ENCODE results near the gene NEMP2. TPM values are rescaled to one million over a fixed set of nuclear protein-coding genes. Genes with fewer than 3 reads are reported as not detected.
A peak's percentile ranks its signal among the peaks of the same experiment; 100 is the strongest.

The NEMP2 gene
- total and polyA plus RNA-seq, 2 of the 8 experiments (the other 6 are each of a cell fraction or from before 2014, with no cell fraction given) = 3.1 to 5.3 TPM

GRCh38 chr2:190462611-190463010 lies 71.9 kb downstream of the NEMP2 start:
- 0 out of 2 replicates have a peak overlapping the region, but pooled peaks have one; percentile 9 for H3K18ac ChIP-seq (ENCODE audit: extremely low read depth, low read length)
- H3K23ac ChIP-seq (ENCODE audit: insufficient read length) = no peak overlapping the region
- H3K79me1 ChIP-seq (ENCODE audit: low read depth, low read length) = no peaks in the 10 kb centered on the region
- H3K9me3 ChIP-seq (ENCODE audit: insufficient read depth in 2 of 2, low read depth in 1 of 2, low read length in 1 of 2) = no peaks in the 10 kb centered on the region
- ChIA-PET POLR2A (ENCODE audit: partially characterized antibody) (interaction anchor here (1.3 kb wide), 1 partner anchor 11 kb away, joined by 3 read pairs; no protein-coding TSS in a partner anchor), CTCF (ENCODE audit: partially characterized antibody) (no interaction called here)
- TF ChIP-seq NRF1 (IDR thresholded peaks at IDR 0.05; ENCODE audit: low read depth, low read length) = no peak
- TF ChIP-seq POU5F1 (IDR thresholded peaks at IDR 0.05; ENCODE audit: low read depth, low read length) = no peak
- no peak for TF ChIP-seq E2F6 (IDR thresholded peaks at IDR 0.05)
- no peak for TF ChIP-seq SP2 (IDR thresholded peaks at IDR 0.05; ENCODE audit: low read length)
- no peak for TF ChIP-seq FOSL1 (IDR thresholded peaks at IDR 0.05; ENCODE audit: insufficient read depth, low read depth, low read length)
- no peak overlapping the region for H3K9ac ChIP-seq (replicated peaks in 1 of 4; ENCODE audit: extremely low read depth in 1 of 4, low read depth in 3 of 4, low read length in 3 of 4)
- H3K36me3 ChIP-seq (ENCODE audit: control insufficient read depth in 2 of 4, insufficient read depth in 4 of 4, low read length in 3 of 4) = no peaks in the 10 kb centered on the region
- no peaks in the 10 kb centered on the region for H4K20me1 ChIP-seq (replicated peaks in 1 of 2; ENCODE audit: control insufficient read depth in 1 of 2, insufficient read depth in 2 of 2, low read length in 2 of 2)
- H4K91ac ChIP-seq (replicated peaks; ENCODE audit: insufficient read length, low read length) = no peak overlapping the region
- no peak overlapping the region for H2AK5ac ChIP-seq (ENCODE audit: low read depth, low read length)
- H3K56ac ChIP-seq (replicated peaks; ENCODE audit: insufficient read length, low read depth, low read length) = no peak overlapping the region
- H2BK5ac ChIP-seq (ENCODE audit: low read depth, low read length) = no peak overlapping the region
- H2BK15ac ChIP-seq (ENCODE audit: low read length) = no peak overlapping the region
- DNase-seq (ENCODE audit: low read depth in 1 of 2, low spot score in 2 of 2) (no peak), FAIRE-seq (no peak)
- H3K4me3 ChIP-seq (ENCODE audit: extremely low read depth in 1 of 4, insufficient read depth in 2 of 4, low read depth in 3 of 4, low read length in 4 of 4) = no peak overlapping the region
- no peak overlapping the region for H4K8ac ChIP-seq (ENCODE audit: extremely low read depth, insufficient read depth, low read length)
- 87% methylated on average over 1 of the region's 1 CpG; no CpG with 5 or more reads in 1 of the 2 experiments for WGBS, 2 experiments (ENCODE audit: extremely low coverage in 1 of 2, insufficient coverage in 1 of 2, insufficient read length in 1 of 2, insufficient replicate concordance in 2 of 2, low coverage in 1 of 2, low lambda C conversion rate in 2 of 2, missing lambda C conversion rate in 1 of 2)
- H3K4me2 ChIP-seq (ENCODE audit: insufficient read depth in 1 of 2, low read depth in 2 of 2, low read length in 2 of 2) = no peak overlapping the region
- no peaks in the 10 kb centered on the region for H3K79me2 ChIP-seq (ENCODE audit: control insufficient read depth in 1 of 2, insufficient read depth in 2 of 2, low read length in 2 of 2)
- no peak overlapping the region for H2AFZ ChIP-seq (ENCODE audit: low read length)
- no peak overlapping the region for H2BK20ac ChIP-seq (ENCODE audit: low read length)
- no peak overlapping the region for H2BK120ac ChIP-seq (replicated peaks; ENCODE audit: low read depth, low read length)
- no peak overlapping the region for H2BK12ac ChIP-seq (ENCODE audit: low read depth, low read length)
- H3K27ac ChIP-seq (ENCODE audit: low read depth, low read length) = no peak overlapping the region
- H3K14ac ChIP-seq (ENCODE audit: insufficient read length) = no peak overlapping the region
- H3K4me1 ChIP-seq (replicated peaks in 1 of 4; ENCODE audit: control insufficient read depth in 3 of 4, insufficient read depth in 4 of 4, low read length in 3 of 4) = no peaks in the 10 kb centered on the region
- no peak overlapping the region for H4K5ac ChIP-seq (ENCODE audit: insufficient read length, low read depth, low read length)
- no peaks in the 10 kb centered on the region for H3K27me3 ChIP-seq (replicated peaks in 1 of 4; ENCODE audit: control insufficient read depth in 3 of 4, extremely low read depth in 1 of 4, insufficient read depth in 3 of 4, low read length in 3 of 4)
- H3K23me2 ChIP-seq (ENCODE audit: low read depth, low read length) = no peaks in the 10 kb centered on the region
- H3K4ac ChIP-seq (replicated peaks; ENCODE audit: insufficient read length, low read depth, low read length) = no peak overlapping the region

Data from H1 (cell line).